ENCODE measurements around the gene RETSAT.
"Not testable (repeated sequence)": the region's sequence is repeated elsewhere in the genome, so short reads cannot be mapped to it uniquely, and the experiment has no call there.

RETSAT gene

DNA sequence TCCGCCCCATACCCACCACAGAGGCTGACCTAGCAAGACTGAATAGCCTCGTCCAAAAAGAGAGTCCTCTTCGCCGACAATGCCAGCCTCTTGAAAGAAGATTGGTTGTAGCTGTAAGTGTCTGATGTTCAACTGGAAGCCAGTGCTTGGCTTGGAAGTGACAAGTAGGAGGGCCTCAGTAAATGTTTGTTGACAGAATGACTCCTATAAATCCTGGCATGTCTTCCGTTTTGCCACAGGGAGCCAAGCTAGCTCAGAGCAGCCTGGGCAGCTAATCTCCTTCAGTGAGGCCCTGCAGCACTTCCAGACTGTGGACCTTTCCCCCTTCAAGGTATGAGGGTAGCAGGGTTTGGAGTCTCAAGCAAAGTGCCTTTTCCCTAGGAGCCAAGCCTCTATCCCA is 15.2 kb upstream of the RETSAT start:
- Histone ChIP-seq H3K27ac (ENCODE audit: low read length, poor library complexity, severe bottlenecking) (no peak overlapping the region), H2BK15ac (ENCODE audit: low read depth, poor library complexity, severe bottlenecking) (no peak overlapping the region), H3K27me3 (ENCODE audit: control insufficient read depth in 1 of 2, insufficient read depth in 1 of 2, low read length in 2 of 2) (no peaks in the 10 kb centered on the region), H3K36me3 (ENCODE audit: control insufficient read depth in 1 of 2, insufficient read depth in 2 of 2, low read depth in 1 of 2, low read length in 2 of 2) (peaks cover 22 to 44% of the 10 kb centered on the region in 2 experiments), H2AFZ (ENCODE audit: low read depth, low read length) (no peak overlapping the region), H3K79me1 (replicated peaks; ENCODE audit: low read length, poor library complexity, severe bottlenecking) (no peaks in the 10 kb centered on the region), H4K8ac (ENCODE audit: low read length) (no peak overlapping the region), H4K91ac (ENCODE audit: low read length) (peak overlapping the region; percentile 48), H3K18ac (ENCODE audit: low read depth in 1 of 2, low read length in 2 of 2) (no peak overlapping the region), H2AK5ac (ENCODE audit: low read length, severe bottlenecking) (no peak overlapping the region), H2BK5ac (ENCODE audit: low read depth, low read length, poor library complexity, severe bottlenecking) (no peak overlapping the region), H3K4me1 (ENCODE audit: control insufficient read depth, insufficient read depth, low read depth, low read length) (peaks cover 1% of the 10 kb centered on the region), H2BK12ac (ENCODE audit: low read length in 2 of 2) (peak overlapping the region in 1 of 2 experiments; percentile 19), H3K9ac (ENCODE audit: low read length) (no peak overlapping the region), H3K4me2 (ENCODE audit: low read length, poor library complexity, severe bottlenecking) (no peak overlapping the region), H3K14ac (ENCODE audit: low read length in 2 of 2) (no peak overlapping the region), H3K4ac (ENCODE audit: low read depth in 1 of 2, low read length in 2 of 2) (no peak overlapping the region), H3K9me3 (ENCODE audit: control insufficient read depth, low read length) (no peaks in the 10 kb centered on the region), H3K23ac (ENCODE audit: low read length in 2 of 2) (no peak overlapping the region), H3K4me3 (ENCODE audit: insufficient read depth in 1 of 2, low read depth in 1 of 2, low read length in 2 of 2) (no peak overlapping the region), H2BK120ac (ENCODE audit: low read depth, low read length) (no peak overlapping the region)
- DNase-seq = no peak
- 87% methylated on average over 5 of the region's 5 CpGs for WGBS

DNA sequence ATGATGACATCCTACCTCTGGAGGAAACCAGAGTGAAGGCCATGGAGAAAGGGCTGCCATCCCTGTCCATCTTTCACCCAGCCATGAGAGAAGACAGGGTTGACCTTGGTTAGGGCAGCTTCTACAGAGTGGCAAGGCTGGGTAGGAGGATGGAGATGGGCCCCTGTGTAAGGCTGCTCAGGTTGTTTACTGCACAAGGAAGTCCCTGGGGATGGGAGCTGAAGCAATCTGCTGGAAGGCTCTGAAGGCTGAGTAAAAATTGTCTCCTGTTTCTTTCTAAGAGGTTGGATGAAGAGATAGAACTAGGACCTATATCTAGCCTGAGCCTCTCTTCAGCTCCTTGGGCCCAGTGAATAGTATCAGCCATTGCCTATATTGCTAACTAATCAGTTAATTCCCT is 14.6 kb upstream of the RETSAT start:
- no peak overlapping the region for H3K27ac ChIP-seq (ENCODE audit: low read length, poor library complexity, severe bottlenecking)
- no peak overlapping the region for H3K9ac ChIP-seq (ENCODE audit: low read length)
- no peaks in the 10 kb centered on the region for H3K27me3 ChIP-seq (ENCODE audit: control insufficient read depth in 1 of 2, insufficient read depth in 1 of 2, low read length in 2 of 2)
- H3K23ac ChIP-seq (ENCODE audit: low read length in 2 of 2) = no peak overlapping the region
- H2BK5ac ChIP-seq (ENCODE audit: low read depth, low read length, poor library complexity, severe bottlenecking) = no peak overlapping the region
- H3K4me3 ChIP-seq (ENCODE audit: insufficient read depth in 1 of 2, low read depth in 1 of 2, low read length in 2 of 2) = no peak overlapping the region
- no peak overlapping the region for H3K18ac ChIP-seq (ENCODE audit: low read depth in 1 of 2, low read length in 2 of 2)
- no peak overlapping the region for H3K4ac ChIP-seq (ENCODE audit: low read depth in 1 of 2, low read length in 2 of 2)
- no peaks in the 10 kb centered on the region for H3K9me3 ChIP-seq (ENCODE audit: control insufficient read depth, low read length)
- no peak overlapping the region for H2BK120ac ChIP-seq (ENCODE audit: low read depth, low read length)
- H2AFZ ChIP-seq (ENCODE audit: low read depth, low read length) = no peak overlapping the region
- no peak overlapping the region for H4K91ac ChIP-seq (ENCODE audit: low read length)
- no peak overlapping the region for H3K4me2 ChIP-seq (ENCODE audit: low read length, poor library complexity, severe bottlenecking)
- no peak overlapping the region for H3K14ac ChIP-seq (ENCODE audit: low read length in 2 of 2)
- no peak overlapping the region for H4K8ac ChIP-seq (ENCODE audit: low read length)
- peaks cover 1% of the 10 kb centered on the region for H3K4me1 ChIP-seq (ENCODE audit: control insufficient read depth, insufficient read depth, low read depth, low read length)
- H2BK15ac ChIP-seq (ENCODE audit: low read depth, poor library complexity, severe bottlenecking) = no peak overlapping the region
- no peak for DNase-seq
- H2AK5ac ChIP-seq (ENCODE audit: low read length, severe bottlenecking) = no peak overlapping the region
- no peaks in the 10 kb centered on the region for H3K79me1 ChIP-seq (replicated peaks; ENCODE audit: low read length, poor library complexity, severe bottlenecking)
- peaks cover 22 to 48% of the 10 kb centered on the region in 2 experiments for H3K36me3 ChIP-seq (ENCODE audit: control insufficient read depth in 1 of 2, insufficient read depth in 2 of 2, low read depth in 1 of 2, low read length in 2 of 2)
- H2BK12ac ChIP-seq (ENCODE audit: low read length in 2 of 2) = no peak overlapping the region

DNA sequence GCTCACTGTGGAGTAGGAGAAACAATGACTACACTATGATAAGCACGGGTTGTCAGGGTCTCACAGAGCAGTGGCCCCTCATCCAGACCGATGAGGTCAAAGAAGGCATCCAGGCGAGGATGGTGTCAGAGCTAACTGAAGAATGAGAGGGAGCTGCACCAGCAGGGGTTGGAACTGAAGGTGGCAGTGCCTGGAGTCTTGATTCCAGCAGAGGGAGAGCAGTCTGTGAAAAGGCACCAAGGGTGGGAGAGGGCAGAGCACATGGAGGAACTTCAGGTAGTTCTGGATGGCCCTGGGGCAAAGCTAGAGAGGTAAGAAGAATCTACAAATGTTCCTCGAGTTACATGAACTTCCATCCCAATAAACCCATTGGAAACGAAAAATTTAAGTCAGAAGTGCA is 12.9 kb upstream of the RETSAT start:
- Histone ChIP-seq H2AFZ (ENCODE audit: low read depth, low read length) (no peak overlapping the region), H2BK15ac (ENCODE audit: low read depth, poor library complexity, severe bottlenecking) (no peak overlapping the region), H3K4ac (ENCODE audit: low read depth in 1 of 2, low read length in 2 of 2) (no peak overlapping the region), H3K9ac (ENCODE audit: low read length) (no peak overlapping the region), H4K8ac (ENCODE audit: low read length) (no peak overlapping the region), H2BK12ac (ENCODE audit: low read length in 2 of 2) (no peak overlapping the region), H3K4me2 (ENCODE audit: low read length, poor library complexity, severe bottlenecking) (no peak overlapping the region), H3K18ac (ENCODE audit: low read depth in 1 of 2, low read length in 2 of 2) (no peak overlapping the region), H2BK5ac (ENCODE audit: low read depth, low read length, poor library complexity, severe bottlenecking) (no peak overlapping the region), H3K36me3 (ENCODE audit: control insufficient read depth in 1 of 2, insufficient read depth in 2 of 2, low read depth in 1 of 2, low read length in 2 of 2) (peaks cover 27 to 59% of the 10 kb centered on the region in 2 experiments), H3K27me3 (ENCODE audit: control insufficient read depth in 1 of 2, insufficient read depth in 1 of 2, low read length in 2 of 2) (no peaks in the 10 kb centered on the region), H3K9me3 (ENCODE audit: control insufficient read depth, low read length) (no peaks in the 10 kb centered on the region), H3K23ac (ENCODE audit: low read length in 2 of 2) (no peak overlapping the region), H2AK5ac (ENCODE audit: low read length, severe bottlenecking) (no peak overlapping the region), H3K27ac (ENCODE audit: low read length, poor library complexity, severe bottlenecking) (no peak overlapping the region), H2BK120ac (ENCODE audit: low read depth, low read length) (no peak overlapping the region), H3K4me1 (ENCODE audit: control insufficient read depth, insufficient read depth, low read depth, low read length) (peaks cover 1% of the 10 kb centered on the region), H4K91ac (ENCODE audit: low read length) (no peak overlapping the region), H3K79me1 (replicated peaks; ENCODE audit: low read length, poor library complexity, severe bottlenecking) (no peaks in the 10 kb centered on the region), H3K4me3 (ENCODE audit: insufficient read depth in 1 of 2, low read depth in 1 of 2, low read length in 2 of 2) (no peak overlapping the region), H3K14ac (ENCODE audit: low read length in 2 of 2) (no peak overlapping the region)
- no peak for DNase-seq
- 93% methylated on average over 5 of the region's 5 CpGs for WGBS

DNA sequence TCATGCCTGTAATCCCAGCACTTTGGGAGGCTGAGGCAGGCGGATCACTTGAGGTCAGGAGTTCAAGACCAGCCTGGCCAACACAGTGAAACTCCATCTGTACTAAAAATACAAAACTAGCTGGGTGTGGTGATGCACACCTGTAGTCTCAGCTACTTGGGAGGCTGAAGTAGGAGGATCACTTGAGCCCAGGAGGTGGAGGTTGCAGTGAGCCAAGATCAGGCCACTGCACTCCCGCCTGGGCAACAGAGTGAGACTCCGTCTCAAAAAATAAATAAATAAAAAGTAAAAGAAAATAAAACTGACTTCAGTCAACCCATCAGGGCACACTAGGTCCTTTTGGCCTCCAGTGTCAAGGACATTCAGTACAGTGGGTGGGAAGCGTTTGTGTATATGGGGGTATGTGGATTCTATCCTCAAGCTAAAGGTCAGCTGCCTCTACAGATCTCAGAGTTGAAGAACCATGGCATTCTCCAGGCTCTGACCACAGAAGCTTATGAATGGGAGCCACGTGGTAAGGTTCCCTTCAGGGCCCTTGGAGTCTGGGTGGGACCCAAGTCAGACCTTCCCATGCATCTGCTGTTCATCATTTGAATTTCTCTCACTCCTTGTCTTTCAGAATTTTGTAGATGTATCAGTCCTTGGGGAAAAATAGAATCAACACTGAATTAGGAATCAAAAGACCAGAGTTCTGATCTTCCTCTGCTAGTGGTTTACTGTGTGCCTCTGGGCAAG is 8.5 kb upstream of the RETSAT start:
- H3K9me3 ChIP-seq (ENCODE audit: control insufficient read depth, low read length); H3K4ac ChIP-seq (ENCODE audit: low read depth in 1 of 2, low read length in 2 of 2); H3K27ac ChIP-seq (ENCODE audit: low read length, poor library complexity, severe bottlenecking); H4K8ac ChIP-seq (ENCODE audit: low read length); H3K4me3 ChIP-seq (ENCODE audit: insufficient read depth in 1 of 2, low read depth in 1 of 2, low read length in 2 of 2); H3K23ac ChIP-seq (ENCODE audit: low read length in 2 of 2); H2BK12ac ChIP-seq (ENCODE audit: low read length in 2 of 2); H2AFZ ChIP-seq (ENCODE audit: low read depth, low read length); H2BK15ac ChIP-seq (ENCODE audit: low read depth, poor library complexity, severe bottlenecking); H3K79me1 ChIP-seq (replicated peaks; ENCODE audit: low read length, poor library complexity, severe bottlenecking); H3K14ac ChIP-seq (ENCODE audit: low read length in 2 of 2); H2AK5ac ChIP-seq (ENCODE audit: low read length, severe bottlenecking); H4K91ac ChIP-seq (ENCODE audit: low read length); H3K4me2 ChIP-seq (ENCODE audit: low read length, poor library complexity, severe bottlenecking); H3K9ac ChIP-seq (ENCODE audit: low read length); H3K18ac ChIP-seq (ENCODE audit: low read depth in 1 of 2, low read length in 2 of 2); H3K4me1 ChIP-seq (ENCODE audit: control insufficient read depth, insufficient read depth, low read depth, low read length); H2BK120ac ChIP-seq (ENCODE audit: low read depth, low read length); H3K27me3 ChIP-seq (ENCODE audit: control insufficient read depth in 1 of 2, insufficient read depth in 1 of 2, low read length in 2 of 2); H2BK5ac ChIP-seq (ENCODE audit: low read depth, low read length, poor library complexity, severe bottlenecking); DNase-seq: not testable (repeated sequence)
- WGBS = 94% methylated on average over 3 of the region's 5 CpGs
- peaks cover 14 to 63% of the 10 kb centered on the region in 2 experiments for H3K36me3 ChIP-seq (ENCODE audit: control insufficient read depth in 1 of 2, insufficient read depth in 2 of 2, low read depth in 1 of 2, low read length in 2 of 2)

Measured in mesenchymal stem cell (in vitro differentiated cells and primary cell).